ENCODE measurements around the gene AFP. TPM values are rescaled to one million over a fixed set of nuclear protein-coding genes. Genes with fewer than 3 reads are reported as not detected.

AFP gene
- total RNA-seq, 1 donor from 2014 or later, result not detected

Other genes with a start within 250 kb of the AFP start
- gene ANKRD17, start 177.4 kb upstream of the AFP start, total RNA-seq (ENCODE audit: unreplicated experiment), result 61.8 TPM
- gene ALB, start 31.9 kb upstream of the AFP start, total RNA-seq (ENCODE audit: unreplicated experiment), result 0.64 TPM
- 0.64 TPM for gene AFM, start 45.5 kb downstream of the AFP start, total RNA-seq (ENCODE audit: unreplicated experiment)
- not detected for gene RASSF6, start 184.2 kb downstream of the AFP start, total RNA-seq (ENCODE audit: unreplicated experiment)

Data from endothelial cell (in vitro differentiated cells).